ENCODE results near the gene CYP1A1.

The CYP1A1 gene

GRCh38 chr15:74770211-74770903 lies 45.0 kb upstream of the CYP1A1 start:
- H3K4me2 ChIP-seq (ENCODE audit: low read length) = no peak overlapping the region
- H3K4me1 ChIP-seq (ENCODE audit: insufficient read depth, low read length, severe bottlenecking) = peaks cover 47% of the 10 kb centered on the region
- H4K20me1 ChIP-seq (ENCODE audit: insufficient read depth, low read length) = no peaks in the 10 kb centered on the region
- H3K27ac ChIP-seq (ENCODE audit: low read depth, low read length, poor library complexity, severe bottlenecking) = no peak overlapping the region
- no peak overlapping the region for H2AFZ ChIP-seq (ENCODE audit: low read length)
- no peaks in the 10 kb centered on the region for H3K9me2 ChIP-seq (ENCODE audit: low read depth, low read length)
- H3K36me3 ChIP-seq (ENCODE audit: insufficient read depth, low read length) = no peaks in the 10 kb centered on the region
- no peak overlapping the region for H3K9ac ChIP-seq (ENCODE audit: low read length)
- no peaks in the 10 kb centered on the region for H3K9me3 ChIP-seq (ENCODE audit: low read length)
- H3K4me3 ChIP-seq (ENCODE audit: low read depth, low read length, poor library complexity, severe bottlenecking) = no peak overlapping the region
- H3F3A ChIP-seq (ENCODE audit: insufficient read depth, low read length) = no peaks in the 10 kb centered on the region
- H3K27me3 ChIP-seq (ENCODE audit: insufficient read depth, low read length) = no peaks in the 10 kb centered on the region
- TF ChIP-seq EZH2 (IDR thresholded peaks at IDR 0.05; ENCODE audit: borderline replicate concordance, low read length) (no peak), CTCF (IDR thresholded peaks at IDR 0.05; ENCODE audit: low read length) (no peak)
- no peaks in the 10 kb centered on the region for H3K79me2 ChIP-seq (ENCODE audit: insufficient read depth, low read length)

- no peak for TF ChIP-seq CTCF (IDR thresholded peaks at IDR 0.05; ENCODE audit: low read length)
- TF ChIP-seq EZH2 (IDR thresholded peaks at IDR 0.05; ENCODE audit: borderline replicate concordance, low read length) = no peak
- H2AFZ ChIP-seq (ENCODE audit: low read length) = no peak overlapping the region
- no peak overlapping the region for H3K27ac ChIP-seq (ENCODE audit: low read depth, low read length, poor library complexity, severe bottlenecking)
- no peak overlapping the region for H3K4me2 ChIP-seq (ENCODE audit: low read length)
- no peaks in the 10 kb centered on the region for H4K20me1 ChIP-seq (ENCODE audit: insufficient read depth, low read length)
- no peaks in the 10 kb centered on the region for H3F3A ChIP-seq (ENCODE audit: insufficient read depth, low read length)
- H3K9me2 ChIP-seq (ENCODE audit: low read depth, low read length) = no peaks in the 10 kb centered on the region
- H3K79me2 ChIP-seq (ENCODE audit: insufficient read depth, low read length) = no peaks in the 10 kb centered on the region
- H3K9ac ChIP-seq (ENCODE audit: low read length) = no peak overlapping the region
- peaks cover 39% of the 10 kb centered on the region for H3K4me1 ChIP-seq (ENCODE audit: insufficient read depth, low read length, severe bottlenecking)
- H3K4me3 ChIP-seq (ENCODE audit: low read depth, low read length, poor library complexity, severe bottlenecking) = no peak overlapping the region
- no peaks in the 10 kb centered on the region for H3K9me3 ChIP-seq (ENCODE audit: low read length)
- no peaks in the 10 kb centered on the region for H3K27me3 ChIP-seq (ENCODE audit: insufficient read depth, low read length)
- H3K36me3 ChIP-seq (ENCODE audit: insufficient read depth, low read length) = no peaks in the 10 kb centered on the region
Measured at GRCh38 chr15:74769463-74770025, 44.2 kb upstream of the CYP1A1 start.

GRCh38 chr15:74768771-74769342 lies 43.5 kb upstream of the CYP1A1 start:
- Histone ChIP-seq H2AFZ (ENCODE audit: low read length) (no peak overlapping the region), H3K4me3 (ENCODE audit: low read depth, low read length, poor library complexity, severe bottlenecking) (no peak overlapping the region)

More at GRCh38 chr15:74768771-74769342, 43.5 kb upstream of the CYP1A1 start:
- no peaks in the 10 kb centered on the region for H3F3A ChIP-seq (ENCODE audit: insufficient read depth, low read length)
- H3K4me2 ChIP-seq (ENCODE audit: low read length) = no peak overlapping the region; the same call in 1 of the 2 replicates
- H3K27ac ChIP-seq (ENCODE audit: low read depth, low read length, poor library complexity, severe bottlenecking) = no peak overlapping the region
- H3K9me3 ChIP-seq (ENCODE audit: low read length) = no peaks in the 10 kb centered on the region
- no peaks in the 10 kb centered on the region for H3K27me3 ChIP-seq (ENCODE audit: insufficient read depth, low read length)
- H3K4me1 ChIP-seq (ENCODE audit: insufficient read depth, low read length, severe bottlenecking) = peaks cover 32% of the 10 kb centered on the region
- no peak for TF ChIP-seq EZH2 (IDR thresholded peaks at IDR 0.05; ENCODE audit: borderline replicate concordance, low read length)
- TF ChIP-seq CTCF (IDR thresholded peaks at IDR 0.05; ENCODE audit: low read length) = peak; percentile 94
- no peaks in the 10 kb centered on the region for H3K9me2 ChIP-seq (ENCODE audit: low read depth, low read length)
- no peaks in the 10 kb centered on the region for H4K20me1 ChIP-seq (ENCODE audit: insufficient read depth, low read length)
- H3K36me3 ChIP-seq (ENCODE audit: insufficient read depth, low read length) = no peaks in the 10 kb centered on the region
- no peaks in the 10 kb centered on the region for H3K79me2 ChIP-seq (ENCODE audit: insufficient read depth, low read length)
- no peak overlapping the region for H3K9ac ChIP-seq (ENCODE audit: low read length)

Data from OCI-LY1 (cell line).